ENCODE data around the gene MVB12A.

Gene MVB12A

DNA sequence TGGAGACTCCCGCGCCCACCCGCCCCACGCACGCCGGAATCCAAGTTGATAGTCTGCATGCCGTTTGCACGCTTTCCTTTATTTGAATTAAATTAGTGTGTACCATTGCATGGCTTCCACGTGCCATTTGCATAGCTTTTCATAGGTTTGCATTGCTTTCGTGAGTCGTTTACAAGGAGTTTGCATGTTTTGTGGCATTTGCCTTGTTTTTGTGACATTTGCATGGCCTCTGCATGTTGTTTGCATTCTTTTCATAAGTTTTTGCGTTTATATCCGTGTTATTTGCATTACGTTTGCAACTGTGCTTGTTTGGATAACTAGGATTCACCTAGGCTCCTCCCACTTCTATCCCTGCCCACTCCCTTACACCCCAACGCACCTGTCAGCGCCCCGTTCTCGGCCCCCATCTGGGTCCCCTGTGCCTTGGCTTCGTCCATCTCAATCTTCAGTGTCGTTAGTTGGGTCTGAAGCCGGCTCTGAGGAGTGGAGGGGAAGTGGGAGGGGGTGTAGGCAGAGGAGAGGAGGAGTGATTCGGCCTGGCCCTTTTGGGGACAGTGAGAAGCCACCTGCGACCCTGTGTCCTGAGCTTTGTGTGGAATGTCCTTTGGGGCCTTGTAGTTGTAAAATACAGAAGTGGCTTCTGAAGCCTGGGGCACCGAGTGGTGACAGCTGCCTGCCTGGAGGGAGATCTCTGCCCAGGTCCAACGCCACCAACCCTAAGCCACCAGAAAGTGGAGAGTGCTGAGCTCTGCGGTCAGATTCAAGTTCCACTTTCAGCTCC, 28.3 kb upstream of the MVB12A start:
- no peaks in the 10 kb centered on the region for H3K36me3 ChIP-seq (ENCODE audit: control insufficient read depth, insufficient read depth, low read length)
- 21 to 32% methylated on average over 14 to 20 of the region's 26 CpGs for WGBS, 2 experiments (ENCODE audit: insufficient coverage in 2 of 2)
- peaks cover 5% of the 10 kb centered on the region for H3K4me1 ChIP-seq (ENCODE audit: control insufficient read depth, insufficient read depth, low read length, poor library complexity, severe bottlenecking)
- no peak overlapping the region for H3K27ac ChIP-seq (ENCODE audit: low read depth, low read length, severe bottlenecking)
- peaks cover 18% of the 10 kb centered on the region for H3K9me3 ChIP-seq (ENCODE audit: control insufficient read depth, low read length)
- H3K4me3 ChIP-seq (ENCODE audit: extremely low read depth, insufficient read depth, low read length, poor library complexity, severe bottlenecking), result peak overlapping the region; percentile 53

DNA sequence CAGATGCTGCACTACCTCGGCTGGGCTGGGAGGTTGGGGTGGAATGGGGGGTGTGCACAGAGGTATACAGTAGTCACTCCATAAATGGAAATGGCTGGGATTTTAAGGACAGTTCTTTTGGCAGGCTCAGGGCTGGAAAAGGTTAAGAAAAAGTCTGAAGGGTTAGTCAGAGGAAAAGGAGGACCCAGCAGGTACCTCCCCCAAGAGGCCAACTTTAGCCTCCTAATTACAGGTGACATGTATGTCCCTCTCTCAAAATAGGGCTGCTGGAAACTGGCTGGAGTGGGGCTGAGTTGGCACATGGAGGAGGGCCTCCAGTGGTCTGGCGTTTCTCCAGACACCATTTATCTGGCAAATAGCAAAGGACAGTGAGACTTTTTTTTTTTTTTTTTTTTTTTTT, 26.8 kb upstream of the MVB12A start:
- peaks cover 5% of the 10 kb centered on the region for H3K4me1 ChIP-seq (ENCODE audit: control insufficient read depth, insufficient read depth, low read length, poor library complexity, severe bottlenecking)
- H3K36me3 ChIP-seq (ENCODE audit: control insufficient read depth, insufficient read depth, low read length), result no peaks in the 10 kb centered on the region
- no peak overlapping the region for H3K4me3 ChIP-seq (ENCODE audit: extremely low read depth, insufficient read depth, low read length, poor library complexity, severe bottlenecking)
- H3K9me3 ChIP-seq (ENCODE audit: control insufficient read depth, low read length), result peaks cover 18% of the 10 kb centered on the region
- H3K27ac ChIP-seq (ENCODE audit: low read depth, low read length, severe bottlenecking), result no peak overlapping the region
- 88 to 100% methylated on average over 1 of the region's 2 CpGs for WGBS, 2 experiments (ENCODE audit: insufficient coverage in 2 of 2)

DNA sequence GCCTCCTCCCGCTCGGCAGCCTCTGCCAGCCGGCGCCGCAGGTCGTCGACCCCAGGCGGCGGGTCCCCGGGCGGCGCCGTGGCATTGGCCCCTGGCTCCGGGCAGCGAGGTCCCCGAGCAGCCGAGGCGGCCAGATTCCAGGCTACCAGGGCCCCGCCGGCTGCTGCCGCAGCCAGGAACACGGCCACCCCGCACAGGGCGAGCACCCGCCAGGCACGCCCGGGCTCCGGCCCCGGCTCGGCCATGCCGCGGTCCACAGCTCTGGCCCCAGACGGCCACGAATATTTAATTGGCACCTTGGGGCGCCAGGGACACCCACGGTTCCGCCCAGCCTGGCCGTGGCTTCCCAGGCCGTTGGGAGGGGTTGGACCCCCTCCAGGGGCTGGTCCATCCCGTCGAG, 25.9 kb upstream of the MVB12A start, which contains the start of gene CCDC194:
Gene CCDC194 (minus strand): TSS at position 283 of the 400 bp plus-strand sequence. CDS start 38 bp downstream, at position 245.
- no peak within 1 kb of the TSS for H3K4me3 ChIP-seq (ENCODE audit: extremely low read depth, insufficient read depth, low read length, poor library complexity, severe bottlenecking)
- WGBS, 2 experiments (ENCODE audit: insufficient coverage in 2 of 2), result 94% methylated on average over 40 to 41 of the region's 41 CpGs
- H3K27ac ChIP-seq (ENCODE audit: low read depth, low read length, severe bottlenecking), result no peak within 1 kb of the TSS
- H3K9me3 ChIP-seq (ENCODE audit: control insufficient read depth, low read length), result peaks cover 12% of the 10 kb centered on the region
- H3K36me3 ChIP-seq (ENCODE audit: control insufficient read depth, insufficient read depth, low read length), result no peaks in the 10 kb centered on the region
- H3K4me1 ChIP-seq (ENCODE audit: control insufficient read depth, insufficient read depth, low read length, poor library complexity, severe bottlenecking), result peaks cover 5% of the 10 kb centered on the region

- peaks cover 5% of the 10 kb centered on the region for H3K4me1 ChIP-seq (ENCODE audit: control insufficient read depth, insufficient read depth, low read length, poor library complexity, severe bottlenecking)
- H3K27ac ChIP-seq (ENCODE audit: low read depth, low read length, severe bottlenecking), result no peak overlapping the region
- no peak overlapping the region for H3K4me3 ChIP-seq (ENCODE audit: extremely low read depth, insufficient read depth, low read length, poor library complexity, severe bottlenecking)
- WGBS, 2 experiments (ENCODE audit: insufficient coverage in 2 of 2), result 20% methylated on average over 13 to 19 of the region's 19 CpGs
- peaks cover 1% of the 10 kb centered on the region for H3K9me3 ChIP-seq (ENCODE audit: control insufficient read depth, low read length)
- H3K36me3 ChIP-seq (ENCODE audit: control insufficient read depth, insufficient read depth, low read length), result no peaks in the 10 kb centered on the region
Measured at GRCh38 chr19:17394891-17395415, 24.9 kb upstream of the MVB12A start.

DNA sequence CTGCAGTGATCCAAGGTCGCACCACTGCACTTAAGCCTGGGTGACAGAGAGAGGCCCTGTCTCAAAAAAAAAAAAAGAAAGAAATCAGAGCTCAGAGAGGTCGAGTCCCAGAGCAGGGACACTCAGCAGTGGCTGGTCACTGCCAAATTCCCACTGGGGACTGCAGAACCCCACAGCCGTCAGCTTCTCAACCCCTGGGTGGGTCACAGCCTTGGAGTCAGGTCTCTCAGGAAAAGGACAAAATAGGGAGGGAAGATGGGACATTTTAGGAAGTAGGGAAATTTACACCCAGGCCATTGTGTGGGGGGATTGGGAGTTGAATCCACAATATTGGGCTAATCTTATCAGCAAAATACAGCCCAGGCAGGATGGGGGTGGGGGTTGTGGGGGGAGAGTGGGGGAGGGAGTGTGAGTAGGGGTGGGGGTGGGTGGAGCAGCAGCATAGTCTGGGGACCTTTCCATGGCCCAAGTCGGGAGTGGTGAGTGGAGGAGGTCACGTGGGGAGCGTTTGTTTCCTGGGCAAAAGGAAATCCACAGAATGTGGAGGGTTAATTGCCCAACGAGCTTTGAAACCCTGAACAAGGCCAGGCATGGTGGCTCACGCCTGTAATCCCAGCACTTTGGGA, 20.8 kb upstream of the MVB12A start:
- 75 to 82% methylated on average over 4 to 7 of the region's 8 CpGs for WGBS, 2 experiments (ENCODE audit: insufficient coverage in 2 of 2)
- H3K9me3 ChIP-seq (ENCODE audit: control insufficient read depth, low read length), result no peaks in the 10 kb centered on the region
- no peaks in the 10 kb centered on the region for H3K36me3 ChIP-seq (ENCODE audit: control insufficient read depth, insufficient read depth, low read length)
- H3K4me3 ChIP-seq (ENCODE audit: extremely low read depth, insufficient read depth, low read length, poor library complexity, severe bottlenecking), result no peak overlapping the region
- H3K4me1 ChIP-seq (ENCODE audit: control insufficient read depth, insufficient read depth, low read length, poor library complexity, severe bottlenecking), result no peaks in the 10 kb centered on the region
- no peak overlapping the region for H3K27ac ChIP-seq (ENCODE audit: low read depth, low read length, severe bottlenecking)

DNA sequence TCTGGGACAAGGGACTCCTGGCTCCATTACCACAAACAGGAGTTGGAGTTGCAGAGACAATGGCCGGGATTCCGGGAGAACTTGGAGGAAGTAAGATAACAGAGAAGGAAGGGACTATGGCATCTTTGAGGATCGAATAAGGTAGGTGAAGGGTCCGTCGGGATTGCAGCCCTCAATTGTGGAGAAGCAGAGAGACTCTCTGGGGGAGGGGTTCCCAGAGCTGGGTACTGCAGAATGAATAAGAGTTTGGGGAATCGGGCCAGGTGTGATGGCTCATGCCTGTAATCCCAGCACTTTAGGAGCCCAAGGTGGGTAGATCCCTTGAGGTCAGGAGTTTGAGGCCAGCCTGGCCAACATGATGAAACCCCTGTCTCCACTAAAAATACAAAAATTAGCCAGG, 18.2 kb upstream of the MVB12A start:
- H3K36me3 ChIP-seq (ENCODE audit: control insufficient read depth, insufficient read depth, low read length), result no peaks in the 10 kb centered on the region
- peaks cover 10% of the 10 kb centered on the region for H3K4me1 ChIP-seq (ENCODE audit: control insufficient read depth, insufficient read depth, low read length, poor library complexity, severe bottlenecking)
- H3K4me3 ChIP-seq (ENCODE audit: extremely low read depth, insufficient read depth, low read length, poor library complexity, severe bottlenecking), result no peak overlapping the region
- 88 to 92% methylated on average over 5 to 6 of the region's 6 CpGs for WGBS, 2 experiments (ENCODE audit: insufficient coverage in 2 of 2)
- no peak overlapping the region for H3K27ac ChIP-seq (ENCODE audit: low read depth, low read length, severe bottlenecking)
- H3K9me3 ChIP-seq (ENCODE audit: control insufficient read depth, low read length), result no peaks in the 10 kb centered on the region

DNA sequence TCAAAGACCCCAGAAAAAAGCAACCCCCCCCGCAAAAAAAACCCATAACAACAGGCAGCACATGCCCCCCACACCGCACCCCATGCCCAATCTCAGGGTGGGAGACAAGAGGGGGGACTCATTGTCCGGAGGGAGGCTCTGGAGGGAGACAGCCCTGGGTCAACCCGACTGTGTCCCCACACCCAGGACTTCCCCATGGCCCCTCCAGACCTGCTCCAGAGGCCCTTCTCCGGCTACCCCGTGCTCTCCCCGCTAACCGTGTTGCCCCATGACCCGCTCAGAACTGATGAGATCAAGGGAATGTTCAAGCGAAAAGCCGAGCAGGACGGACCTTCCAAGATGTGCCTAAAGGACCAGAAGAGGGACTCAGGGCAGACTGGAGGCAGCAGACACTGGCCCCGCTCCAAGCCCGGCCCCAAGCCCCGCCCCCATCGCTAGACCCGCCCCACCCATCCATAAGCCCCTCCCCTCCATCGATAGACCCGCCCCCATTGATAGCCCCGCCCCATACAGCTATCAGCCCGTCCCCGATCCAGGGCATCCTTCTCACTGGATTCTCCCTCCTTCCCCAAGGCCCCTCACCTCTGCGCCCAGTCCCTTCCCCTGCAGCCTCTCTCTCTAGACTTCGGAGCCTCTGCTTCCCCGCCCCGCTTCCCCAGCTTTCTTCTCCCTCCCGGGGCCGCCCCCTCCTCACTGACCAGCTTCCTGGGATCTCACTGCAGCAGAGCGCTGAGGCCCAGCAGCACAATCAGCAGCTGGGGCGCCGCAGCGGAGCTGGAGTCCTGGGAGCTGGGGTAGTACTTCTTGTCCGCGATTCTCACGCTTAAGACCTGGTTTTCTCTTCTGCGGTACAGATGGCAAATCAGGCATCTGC, 16.6 kb upstream of the MVB12A start:
- Histone ChIP-seq H3K4me3 (ENCODE audit: extremely low read depth, insufficient read depth, low read length, poor library complexity, severe bottlenecking) (peak overlapping the region; percentile 33), H3K27ac (ENCODE audit: low read depth, low read length, severe bottlenecking) (no peak overlapping the region)
- WGBS, 2 experiments (ENCODE audit: insufficient coverage in 2 of 2), result 40 to 43% methylated on average over 17 to 21 of the region's 36 CpGs

DNA sequence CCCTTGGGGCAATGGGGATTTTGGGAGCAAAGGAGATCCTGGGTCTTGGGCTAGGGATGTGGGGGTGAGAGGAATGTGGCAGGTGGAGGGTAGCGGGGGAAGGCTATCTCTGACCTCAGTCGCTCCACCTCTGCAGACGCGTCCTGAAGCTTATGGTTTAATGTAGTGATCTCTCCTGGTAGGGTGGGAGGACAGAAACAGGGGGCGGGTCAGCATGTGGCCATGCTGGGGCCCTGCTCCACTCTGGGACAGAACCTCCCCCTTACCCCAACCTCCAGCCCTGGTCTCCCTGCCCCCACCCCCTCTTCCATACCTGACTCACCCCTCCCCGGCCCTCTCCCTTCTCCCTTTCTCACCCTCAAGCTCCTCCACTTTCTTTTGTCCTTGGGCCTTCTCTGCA, 15.8 kb upstream of the MVB12A start:
- Histone ChIP-seq H3K4me1 (ENCODE audit: control insufficient read depth, insufficient read depth, low read length, poor library complexity, severe bottlenecking) (peaks cover 12% of the 10 kb centered on the region), H3K4me3 (ENCODE audit: extremely low read depth, insufficient read depth, low read length, poor library complexity, severe bottlenecking) (peak overlapping the region; percentile 33), H3K36me3 (ENCODE audit: control insufficient read depth, insufficient read depth, low read length) (no peaks in the 10 kb centered on the region), H3K9me3 (ENCODE audit: control insufficient read depth, low read length) (no peaks in the 10 kb centered on the region), H3K27ac (ENCODE audit: low read depth, low read length, severe bottlenecking) (peak overlapping the region; percentile 66)
- WGBS, 2 experiments (ENCODE audit: insufficient coverage in 2 of 2), result 64% methylated on average over 2 of the region's 6 CpGs; no CpG with 5 or more reads in 1 of the 2 experiments

More for the DNA sequence above, 16.6 kb upstream of the MVB12A start:
- H3K9me3 ChIP-seq (ENCODE audit: control insufficient read depth, low read length), result no peaks in the 10 kb centered on the region
- H3K4me1 ChIP-seq (ENCODE audit: control insufficient read depth, insufficient read depth, low read length, poor library complexity, severe bottlenecking), result peaks cover 12% of the 10 kb centered on the region
- no peaks in the 10 kb centered on the region for H3K36me3 ChIP-seq (ENCODE audit: control insufficient read depth, insufficient read depth, low read length)

DNA sequence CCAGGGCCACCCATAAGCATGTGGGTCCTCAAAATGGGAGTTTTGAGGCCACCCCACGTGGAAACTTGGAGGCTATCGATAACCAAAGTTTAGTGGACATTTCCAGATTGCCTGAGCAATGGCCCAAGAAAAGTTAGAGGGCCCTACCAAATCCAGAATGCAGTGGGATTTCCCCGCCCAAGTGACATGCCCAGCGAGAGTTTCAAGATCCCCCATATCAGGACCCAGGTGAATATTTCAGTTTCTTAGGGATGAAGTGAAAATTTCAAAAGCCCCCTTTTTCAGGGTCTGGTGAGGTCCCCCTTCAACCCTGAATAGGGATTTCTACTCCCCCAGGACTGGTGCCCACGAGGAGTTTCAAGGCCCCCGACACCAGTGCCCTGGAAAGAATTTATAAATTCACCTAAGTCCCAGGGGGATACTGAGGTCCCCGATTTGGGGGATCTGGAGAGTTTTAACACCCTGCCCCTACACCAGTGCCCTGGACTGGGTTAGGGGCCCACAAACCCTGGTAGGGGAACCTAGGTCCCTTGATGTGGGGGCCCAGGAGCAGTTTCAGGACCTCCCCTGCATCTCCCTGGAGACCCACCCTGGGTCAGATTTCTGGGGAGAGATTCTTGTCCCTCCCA, 15.1 kb upstream of the MVB12A start:
- Histone ChIP-seq H3K36me3 (ENCODE audit: control insufficient read depth, insufficient read depth, low read length) (no peaks in the 10 kb centered on the region), H3K9me3 (ENCODE audit: control insufficient read depth, low read length) (no peaks in the 10 kb centered on the region), H3K27ac (ENCODE audit: low read depth, low read length, severe bottlenecking) (peak overlapping the region; percentile 66), H3K4me1 (ENCODE audit: control insufficient read depth, insufficient read depth, low read length, poor library complexity, severe bottlenecking) (peaks cover 12% of the 10 kb centered on the region), H3K4me3 (ENCODE audit: extremely low read depth, insufficient read depth, low read length, poor library complexity, severe bottlenecking) (peak overlapping the region; percentile 33)
- 92% methylated on average over 3 to 6 of the region's 7 CpGs for WGBS, 2 experiments (ENCODE audit: insufficient coverage in 2 of 2)

Measured in mesodermal cell (in vitro differentiated cells).